ENCODE data around the gene FYN.

DNA sequence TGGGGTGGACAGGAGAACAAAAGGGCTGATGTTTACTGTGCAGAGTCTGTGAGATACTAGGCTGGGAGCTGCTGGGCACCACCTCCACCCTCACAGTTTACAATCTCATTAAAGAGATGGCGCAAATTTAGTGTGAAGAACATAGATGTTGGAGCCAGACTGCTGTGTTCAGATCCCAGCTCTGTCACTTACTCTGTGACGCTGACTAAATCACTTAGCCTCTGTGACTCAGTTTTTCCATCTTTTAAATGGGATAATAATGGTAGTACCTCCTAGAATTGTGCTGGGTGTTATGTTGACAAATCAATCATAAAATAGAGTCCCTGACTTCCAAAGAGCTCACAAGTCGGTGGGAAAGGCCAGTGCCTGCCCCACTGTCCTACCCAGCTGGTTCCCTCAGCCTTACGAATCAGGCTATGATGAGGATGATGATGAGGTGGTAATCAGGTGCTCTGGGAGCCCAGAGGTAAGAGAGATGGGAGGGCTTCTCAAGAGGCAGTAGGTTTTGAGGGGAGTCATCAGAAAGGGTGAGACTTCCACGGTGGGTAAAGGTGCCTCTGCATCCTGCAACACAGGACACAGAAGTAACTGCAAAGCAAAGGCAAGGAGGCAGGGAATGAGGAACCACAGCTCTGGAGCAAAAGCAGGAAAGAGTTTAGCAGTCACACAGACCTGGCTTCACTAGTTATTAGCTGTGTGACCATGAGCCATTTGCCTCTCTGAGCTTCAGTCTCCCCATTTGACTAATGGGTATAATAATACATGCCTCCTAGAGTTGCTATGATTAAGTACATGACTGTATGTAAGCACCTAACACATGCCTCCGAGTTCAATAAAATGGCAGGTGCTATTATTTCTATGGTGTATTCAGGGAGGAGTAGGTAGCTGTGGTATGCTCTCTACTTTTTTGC, 8.9 kb downstream of the FYN start:
- TF ChIP-seq, protein P1, sequence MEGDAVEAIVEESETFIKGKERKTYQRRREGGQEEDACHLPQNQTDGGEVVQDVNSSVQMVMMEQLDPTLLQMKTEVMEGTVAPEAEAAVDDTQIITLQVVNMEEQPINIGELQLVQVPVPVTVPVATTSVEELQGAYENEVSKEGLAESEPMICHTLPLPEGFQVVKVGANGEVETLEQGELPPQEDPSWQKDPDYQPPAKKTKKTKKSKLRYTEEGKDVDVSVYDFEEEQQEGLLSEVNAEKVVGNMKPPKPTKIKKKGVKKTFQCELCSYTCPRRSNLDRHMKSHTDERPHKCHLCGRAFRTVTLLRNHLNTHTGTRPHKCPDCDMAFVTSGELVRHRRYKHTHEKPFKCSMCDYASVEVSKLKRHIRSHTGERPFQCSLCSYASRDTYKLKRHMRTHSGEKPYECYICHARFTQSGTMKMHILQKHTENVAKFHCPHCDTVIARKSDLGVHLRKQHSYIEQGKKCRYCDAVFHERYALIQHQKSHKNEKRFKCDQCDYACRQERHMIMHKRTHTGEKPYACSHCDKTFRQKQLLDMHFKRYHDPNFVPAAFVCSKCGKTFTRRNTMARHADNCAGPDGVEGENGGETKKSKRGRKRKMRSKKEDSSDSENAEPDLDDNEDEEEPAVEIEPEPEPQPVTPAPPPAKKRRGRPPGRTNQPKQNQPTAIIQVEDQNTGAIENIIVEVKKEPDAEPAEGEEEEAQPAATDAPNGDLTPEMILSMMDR (IDR thresholded peaks at IDR 0.05) = no peak
- no peak for TF ChIP-seq POLR2A (IDR thresholded peaks at IDR 0.05)
- TF ChIP-seq EP300 (IDR thresholded peaks at IDR 0.05) = no peak

Measured in tibial nerve (tissue), 4 donors.